MM.1S (cell line): ENCODE data around the gene PLEKHM3.

Experiments
- CTCF ChIP-seq: fragments of 300-600 bp; sonication (generic); IDR thresholded peaks from 2 replicates; pipeline ENCODE4 v1.5.1; 2016; ENCODE audit warnings: antibody characterized with exemption, low read length, mixed read lengths
- EZH2 ChIP-seq: fragments of 300-600 bp; sonication (generic); optimal IDR thresholded peaks from 2 replicates; pipeline ENCODE3; 2017; ENCODE audit warnings: low read depth, mild to moderate bottlenecking, antibody characterized with exemption, low read length, mixed read lengths
- EZH2phosphoT487 ChIP-seq: fragments of 300-600 bp; sonication (generic); IDR thresholded peaks from 2 replicates; pipeline ENCODE4 v1.6.1; 2018; ENCODE audit warnings: antibody characterized with exemption, low read length

- no peak for TF ChIP-seq EZH2phosphoT487
- no peak for TF ChIP-seq CTCF
- TF ChIP-seq EZH2 = no peak
These were observed 95.4 kb downstream of the PLEKHM3 start for GRCh38 chr2:207929923-207930322.
